HG03135 (cell line): ENCODE results near the gene TNS3.

Source experiments
- ATAC-seq: cut with Tn5 transposase; IDR thresholded peaks from one replicate; pipeline ENCODE4 v1.9.1; 2021; ENCODE audit warnings: mild to moderate bottlenecking, moderate library complexity; ENCODE audit not compliant: unreplicated experiment

The TNS3 gene

GRCh38 chr7:47582764-47583738 lies 1.1 kb upstream of the TNS3 start:
- no peak for ATAC-seq

- no peak for ATAC-seq
Measured at GRCh38 chr7:47581438-47581803, 490 bp downstream of the TNS3 start.

GRCh38 chr7:47580811-47581331 lies 1.0 kb downstream of the TNS3 start:
- no peak for ATAC-seq

- no peak for ATAC-seq
Measured at GRCh38 chr7:47580175-47580706, 1.7 kb downstream of the TNS3 start.

- no peak for ATAC-seq
Measured at GRCh38 chr7:47579458-47579857, 2.5 kb downstream of the TNS3 start.

- no peak for ATAC-seq
Measured at GRCh38 chr7:47578579-47579270, 3.2 kb downstream of the TNS3 start.

- no peak for ATAC-seq
Measured at GRCh38 chr7:47577321-47577919, 4.5 kb downstream of the TNS3 start.

GRCh38 chr7:47576866-47577306 lies 5.0 kb downstream of the TNS3 start:
- ATAC-seq = no peak

- ATAC-seq = no peak
Measured at GRCh38 chr7:47576031-47576865, 5.7 kb downstream of the TNS3 start.

GRCh38 chr7:47574482-47575329 lies 7.2 kb downstream of the TNS3 start:
- ATAC-seq = peak; percentile 64

GRCh38 chr7:47573758-47574481 lies 8.0 kb downstream of the TNS3 start:
- ATAC-seq = no peak

GRCh38 chr7:47572939-47573757 lies 8.8 kb downstream of the TNS3 start:
- no peak for ATAC-seq

GRCh38 chr7:47572094-47572445 lies 9.8 kb downstream of the TNS3 start:
- ATAC-seq = no peak

GRCh38 chr7:47571331-47572093 lies 10.4 kb downstream of the TNS3 start:
- ATAC-seq = no peak

- no peak for ATAC-seq
Measured at GRCh38 chr7:47570649-47571050, 11.3 kb downstream of the TNS3 start.

- ATAC-seq = no peak
Measured at GRCh38 chr7:47568547-47568946, 13.4 kb downstream of the TNS3 start.

GRCh38 chr7:47568056-47568455 lies 13.9 kb downstream of the TNS3 start:
- no peak for ATAC-seq
